Endothelial cell (in vitro differentiated cells): ENCODE data around the gene SUN5. TPM values are rescaled to one million over a fixed set of nuclear protein-coding genes. Genes with fewer than 3 reads are reported as not detected.
A peak's percentile ranks its signal among the peaks of the same experiment; 100 is the strongest.

Experiments
- DNase-seq: peaks from one replicate; pipeline ENCODE4 v3.0.0; 2021; ENCODE audit warnings: low spot score
- H3K27ac Mint-ChIP-seq: one replicate; pipeline ENCODE4 v1.8.0; 2021; ENCODE audit warnings: mixed read lengths, inconsistent platforms; ENCODE audit not compliant: unreplicated experiment
- H3K27me3 Mint-ChIP-seq: one replicate; pipeline ENCODE4 v1.8.0; 2021; ENCODE audit warnings: mild to moderate bottlenecking, moderate library complexity, mixed read lengths, inconsistent platforms; ENCODE audit not compliant: unreplicated experiment
- H3K36me3 Mint-ChIP-seq: one replicate; pipeline ENCODE4 v1.8.0; 2021; ENCODE audit warnings: mild to moderate bottlenecking, low read depth, mixed read lengths, inconsistent platforms; ENCODE audit not compliant: unreplicated experiment
- H3K4me1 Mint-ChIP-seq: one replicate; pipeline ENCODE4 v1.8.0; 2021; ENCODE audit warnings: mild to moderate bottlenecking, mixed read lengths, inconsistent platforms; ENCODE audit not compliant: unreplicated experiment
- H3K4me3 Mint-ChIP-seq: one replicate; pipeline ENCODE4 v1.8.0; 2021; ENCODE audit warnings: mild to moderate bottlenecking, mixed read lengths, inconsistent platforms; ENCODE audit not compliant: unreplicated experiment
- H3K9me3 Mint-ChIP-seq: one replicate; pipeline ENCODE4 v1.8.0; 2021; ENCODE audit warnings: mixed read lengths, inconsistent platforms; ENCODE audit not compliant: unreplicated experiment
- total RNA-seq: library from RNA; stranded (reverse); fragmentation: NEBNext Ultra II Directional; extraction: Animal tissue kit (Norgen Biotek cat#: 25700); gene quantifications from one replicate; pipeline ENCODE4 v1.2.1, GENCODE V29; 2021; ENCODE audit not compliant: unreplicated experiment
- TF ChIP-seq, protein P1 (sequence below): fragments of 200-600 bp; sonication (generic); IDR thresholded peaks from one replicate; pipeline ENCODE4 v1.5.0; 2021; ENCODE audit warnings: antibody characterized with exemption; ENCODE audit not compliant: unreplicated experiment

The SUN5 gene
- total RNA-seq, 1 donor from 2014 or later = not detected

DNA sequence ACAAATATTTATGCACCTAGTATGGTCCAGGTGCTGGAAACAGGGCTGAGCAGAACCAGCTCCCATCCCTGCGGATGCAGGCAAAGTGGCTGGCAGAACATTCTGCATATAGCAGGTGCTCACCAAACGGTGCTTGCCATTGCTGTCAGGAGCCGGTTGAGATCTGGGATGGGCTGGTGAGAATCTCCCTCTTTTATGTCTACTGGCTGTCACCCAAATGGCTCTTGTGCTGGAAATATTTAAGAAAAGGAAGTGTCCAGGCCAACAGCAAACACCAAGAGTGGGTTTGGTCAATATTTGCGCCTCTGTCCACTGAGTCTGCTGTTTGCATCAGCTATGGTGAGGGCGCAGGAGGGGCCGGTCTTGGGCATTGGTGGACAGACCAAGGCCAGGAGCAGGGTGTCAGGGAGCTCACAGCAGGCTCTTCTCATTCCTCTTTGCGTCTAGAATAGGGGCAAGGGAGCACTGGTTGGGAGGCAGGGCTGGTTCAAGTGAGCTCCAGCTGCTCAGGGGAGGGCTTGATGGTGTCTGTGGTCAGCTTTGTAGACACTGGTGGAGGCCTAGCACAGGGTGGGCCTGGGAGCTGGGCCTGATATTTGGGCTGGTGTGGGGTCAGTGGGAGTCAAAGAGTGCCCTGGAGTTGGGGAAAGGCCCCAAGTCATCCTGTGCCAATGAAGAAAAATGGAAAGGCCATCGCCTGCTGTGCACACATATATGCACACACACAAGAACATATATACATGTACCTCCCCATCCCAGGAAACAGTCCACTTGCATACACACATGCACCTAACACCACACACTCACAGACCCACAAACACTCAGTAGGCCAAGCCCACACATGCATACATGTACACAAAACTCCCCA lies 1.9 kb upstream of the SUN5 start:
- H3K4me3 Mint-ChIP-seq = no peak overlapping the region
- peaks cover 7% of the 10 kb centered on the region for H3K27me3 Mint-ChIP-seq
- TF ChIP-seq, protein P1, sequence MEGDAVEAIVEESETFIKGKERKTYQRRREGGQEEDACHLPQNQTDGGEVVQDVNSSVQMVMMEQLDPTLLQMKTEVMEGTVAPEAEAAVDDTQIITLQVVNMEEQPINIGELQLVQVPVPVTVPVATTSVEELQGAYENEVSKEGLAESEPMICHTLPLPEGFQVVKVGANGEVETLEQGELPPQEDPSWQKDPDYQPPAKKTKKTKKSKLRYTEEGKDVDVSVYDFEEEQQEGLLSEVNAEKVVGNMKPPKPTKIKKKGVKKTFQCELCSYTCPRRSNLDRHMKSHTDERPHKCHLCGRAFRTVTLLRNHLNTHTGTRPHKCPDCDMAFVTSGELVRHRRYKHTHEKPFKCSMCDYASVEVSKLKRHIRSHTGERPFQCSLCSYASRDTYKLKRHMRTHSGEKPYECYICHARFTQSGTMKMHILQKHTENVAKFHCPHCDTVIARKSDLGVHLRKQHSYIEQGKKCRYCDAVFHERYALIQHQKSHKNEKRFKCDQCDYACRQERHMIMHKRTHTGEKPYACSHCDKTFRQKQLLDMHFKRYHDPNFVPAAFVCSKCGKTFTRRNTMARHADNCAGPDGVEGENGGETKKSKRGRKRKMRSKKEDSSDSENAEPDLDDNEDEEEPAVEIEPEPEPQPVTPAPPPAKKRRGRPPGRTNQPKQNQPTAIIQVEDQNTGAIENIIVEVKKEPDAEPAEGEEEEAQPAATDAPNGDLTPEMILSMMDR = no peak
- no peak for DNase-seq
- H3K9me3 Mint-ChIP-seq = no peaks in the 10 kb centered on the region
- H3K4me1 Mint-ChIP-seq = peaks cover 6% of the 10 kb centered on the region
- H3K27ac Mint-ChIP-seq = no peak overlapping the region
- H3K36me3 Mint-ChIP-seq = peaks cover 4% of the 10 kb centered on the region

DNA sequence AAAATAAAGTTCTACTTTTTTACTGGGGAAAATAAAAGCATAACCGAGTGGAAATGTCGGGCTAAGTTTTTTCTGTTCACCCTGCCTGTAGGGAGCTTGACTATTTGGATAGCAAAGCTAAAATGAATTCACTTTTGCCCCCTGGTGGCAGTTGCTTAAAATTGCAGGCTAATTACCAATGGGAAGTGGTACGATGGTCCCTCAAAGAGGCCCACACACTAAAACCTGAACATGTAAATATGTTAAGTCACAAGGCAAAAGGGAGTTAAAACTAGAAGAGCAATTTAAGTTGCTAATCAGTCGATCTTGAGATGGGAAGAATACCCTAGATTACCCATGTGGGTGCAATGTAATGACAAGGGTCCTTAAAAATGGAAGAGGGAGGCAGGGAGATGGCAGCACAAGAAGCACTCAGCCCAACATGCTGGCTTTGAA lies 916 bp upstream of the SUN5 start:
- Mint-ChIP-seq H3K36me3 (peaks cover 4% of the 10 kb centered on the region), H3K27me3 (peaks cover 8% of the 10 kb centered on the region), H3K4me3 (no peak overlapping the region), H3K4me1 (peaks cover 6% of the 10 kb centered on the region), H3K27ac (no peak overlapping the region), H3K9me3 (no peaks in the 10 kb centered on the region)
- no peak for DNase-seq
- TF ChIP-seq, protein P1 = peak; percentile 97

- Mint-ChIP-seq H3K4me1 (no peaks in the 10 kb centered on the region), H3K27me3 (peaks cover 4% of the 10 kb centered on the region), H3K27ac (no peak overlapping the region), H3K9me3 (no peaks in the 10 kb centered on the region), H3K36me3 (peaks cover 4% of the 10 kb centered on the region), H3K4me3 (no peak overlapping the region)
- DNase-seq = no peak
- TF ChIP-seq, protein P1 = no peak
Observed at GRCh38 chr20:33002087-33002808, 2.0 kb downstream of the SUN5 start.

DNA sequence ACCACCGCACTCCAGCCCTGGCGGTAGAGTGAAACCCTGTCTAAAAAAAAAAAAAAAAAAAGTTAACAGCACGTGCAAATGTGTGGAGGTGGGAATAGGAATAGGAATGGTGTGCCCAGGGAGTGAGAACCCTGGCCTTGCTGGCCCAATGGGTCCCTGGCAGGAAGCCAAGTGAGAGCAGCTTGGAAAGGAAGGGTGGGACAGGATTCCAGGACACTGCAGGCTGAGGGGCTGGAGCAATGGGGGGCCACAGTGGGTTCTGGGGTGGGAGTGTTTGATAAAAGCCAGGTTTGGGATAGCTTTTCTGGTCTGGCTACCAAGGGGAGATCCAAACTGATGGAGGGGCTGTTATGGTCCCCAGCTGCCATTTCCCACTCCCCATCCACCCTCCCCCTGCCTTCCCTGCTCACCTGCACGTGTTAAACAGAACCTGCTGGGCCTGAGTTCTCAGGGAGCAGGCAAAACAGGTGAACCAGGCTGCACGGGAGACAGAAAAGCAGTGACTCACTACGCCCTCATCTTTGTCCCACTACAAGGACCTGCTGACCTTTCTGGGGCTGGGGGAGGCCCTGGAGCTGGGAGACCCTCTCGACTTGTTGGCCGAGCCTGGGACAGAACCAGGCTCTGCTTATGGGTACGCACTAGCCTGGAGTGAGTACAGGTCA lies 3.3 kb downstream of the SUN5 start:
- H3K36me3 Mint-ChIP-seq = no peaks in the 10 kb centered on the region
- H3K27ac Mint-ChIP-seq = no peak overlapping the region
- TF ChIP-seq, protein P1 = no peak
- H3K4me3 Mint-ChIP-seq = no peak overlapping the region
- peaks cover 2% of the 10 kb centered on the region for H3K27me3 Mint-ChIP-seq
- H3K9me3 Mint-ChIP-seq = no peaks in the 10 kb centered on the region
- H3K4me1 Mint-ChIP-seq = no peaks in the 10 kb centered on the region
- DNase-seq = no peak
